ENCODE measurements around the gene RHOU.
A peak's percentile ranks its signal among the peaks of the same experiment; 100 is the strongest.

The RHOU gene

DNA sequence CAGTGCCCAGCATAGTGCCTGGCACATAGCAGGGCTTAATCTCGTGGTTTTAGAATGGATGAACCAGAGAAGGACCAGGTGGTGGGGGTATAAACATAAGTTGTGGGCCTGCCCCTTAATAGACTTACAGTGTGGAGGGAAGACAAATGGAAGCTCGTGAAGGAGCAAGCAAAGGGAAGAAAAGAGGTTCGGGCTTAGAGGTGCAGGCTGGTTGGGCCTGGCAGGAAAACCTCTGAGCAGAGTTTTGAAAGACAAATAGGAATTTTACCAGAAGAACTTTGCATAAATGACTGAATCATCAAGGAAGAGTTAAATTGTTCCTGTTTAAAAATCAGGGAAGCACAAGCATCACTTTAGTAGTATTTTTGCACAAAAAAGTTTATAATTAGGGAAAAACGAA, 4.5 kb downstream of the RHOU start:
- Histone ChIP-seq H3K9ac (ENCODE audit: low read length) (no peak overlapping the region), H3K36me3 (ENCODE audit: insufficient read depth, low read length) (peaks cover 31% of the 10 kb centered on the region), H3K27me3 (ENCODE audit: control insufficient read depth in 1 of 2, insufficient read depth in 2 of 2, low read length in 2 of 2) (no peaks in the 10 kb centered on the region), H3K27ac (ENCODE audit: low read depth, low read length) (peak overlapping the region; percentile 28), H3K4me1 (ENCODE audit: insufficient read depth, low read length) (peaks cover 31% of the 10 kb centered on the region), H3K4me3 (ENCODE audit: low read depth in 1 of 2, low read length in 2 of 2) (no peak overlapping the region), H3K9me3 (ENCODE audit: low read length) (no peaks in the 10 kb centered on the region)

DNA sequence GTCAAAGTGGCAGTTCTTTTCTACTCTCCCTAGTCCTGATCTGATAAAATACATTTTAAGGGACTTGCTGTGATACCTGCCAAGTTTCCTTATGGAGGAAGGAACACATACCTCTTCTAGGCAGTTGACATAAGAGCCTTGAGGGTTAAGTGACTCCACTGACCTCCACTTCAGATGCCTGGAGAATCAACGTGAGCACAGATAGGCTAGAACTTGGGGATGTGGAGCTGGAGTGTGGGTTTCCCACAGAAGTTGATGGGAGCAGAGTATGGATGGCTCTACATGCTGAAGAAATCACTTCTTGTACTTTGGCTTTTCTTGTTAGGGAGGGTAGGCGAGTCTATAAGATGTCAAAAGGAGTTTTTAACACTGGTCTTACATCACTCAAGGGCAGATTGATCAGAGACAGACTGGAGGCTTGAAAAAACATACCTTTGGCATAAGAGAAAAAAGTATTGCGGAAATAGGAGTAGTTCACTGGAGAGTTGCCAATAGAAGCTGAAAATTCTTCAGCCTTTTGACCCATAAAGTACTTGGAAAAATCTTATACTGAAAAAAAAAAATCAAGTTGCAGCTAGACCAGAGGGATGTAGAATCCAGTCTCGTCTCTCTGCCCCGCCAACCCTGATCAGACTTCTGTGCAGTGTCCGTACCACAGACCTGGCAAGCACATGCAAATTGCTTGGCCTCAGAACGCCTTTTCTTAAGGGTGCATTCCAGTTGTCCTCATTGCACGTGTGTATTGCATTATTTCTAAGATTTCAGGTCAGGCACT, 5.5 kb downstream of the RHOU start:
- Histone ChIP-seq H3K4me1 (ENCODE audit: insufficient read depth, low read length) (peaks cover 31% of the 10 kb centered on the region), H3K9ac (ENCODE audit: low read length) (no peak overlapping the region), H3K4me3 (ENCODE audit: low read depth in 1 of 2, low read length in 2 of 2) (no peak overlapping the region), H3K27me3 (ENCODE audit: control insufficient read depth in 1 of 2, insufficient read depth in 2 of 2, low read length in 2 of 2) (no peaks in the 10 kb centered on the region), H3K9me3 (ENCODE audit: low read length) (no peaks in the 10 kb centered on the region), H3K36me3 (ENCODE audit: insufficient read depth, low read length) (peaks cover 31% of the 10 kb centered on the region), H3K27ac (ENCODE audit: low read depth, low read length) (no peak overlapping the region)

DNA sequence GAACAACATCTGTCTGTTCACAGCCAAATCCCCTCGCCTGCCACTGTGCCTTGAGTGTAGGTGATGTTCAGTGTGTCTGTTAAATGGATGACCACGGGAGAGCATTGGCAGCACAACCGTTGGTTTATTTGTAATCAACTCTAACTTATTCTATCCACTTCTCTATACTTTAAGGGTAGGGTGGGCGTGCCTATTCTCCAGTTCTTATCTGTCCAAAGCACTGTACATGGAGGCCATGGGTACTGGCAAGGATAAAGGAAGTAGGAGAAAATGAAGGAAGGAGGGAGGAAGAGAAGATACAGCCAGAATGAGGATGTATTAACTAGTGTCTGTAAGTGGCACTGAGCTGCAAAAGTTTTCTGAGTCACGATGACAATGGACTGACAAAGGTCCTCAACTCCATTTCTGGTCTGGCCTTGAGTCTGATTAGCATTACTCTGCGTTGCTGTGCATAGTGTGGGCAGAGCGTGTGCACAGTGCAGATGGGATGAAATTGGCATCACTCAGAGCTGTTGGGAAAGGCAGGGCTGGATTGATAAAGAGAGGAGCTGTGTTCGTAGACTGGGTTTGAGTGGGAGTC, 7.1 kb downstream of the RHOU start:
- H3K9ac ChIP-seq (ENCODE audit: low read length) = no peak overlapping the region
- peaks cover 29% of the 10 kb centered on the region for H3K4me1 ChIP-seq (ENCODE audit: insufficient read depth, low read length)
- peaks cover 31% of the 10 kb centered on the region for H3K36me3 ChIP-seq (ENCODE audit: insufficient read depth, low read length)

DNA sequence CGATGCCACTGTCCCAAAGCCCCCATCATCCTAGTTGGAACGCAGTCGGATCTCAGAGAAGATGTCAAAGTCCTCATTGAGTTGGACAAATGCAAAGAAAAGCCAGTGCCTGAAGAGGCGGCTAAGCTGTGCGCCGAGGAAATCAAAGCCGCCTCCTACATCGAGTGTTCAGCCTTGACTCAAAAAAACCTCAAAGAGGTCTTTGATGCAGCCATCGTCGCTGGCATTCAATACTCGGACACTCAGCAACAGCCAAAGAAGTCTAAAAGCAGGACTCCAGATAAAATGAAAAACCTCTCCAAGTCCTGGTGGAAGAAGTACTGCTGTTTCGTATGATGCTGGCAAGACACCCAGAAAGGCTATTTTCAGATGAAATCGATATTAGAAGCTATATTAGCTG, 8.1 kb downstream of the RHOU start:
- Histone ChIP-seq H3K9me3 (ENCODE audit: low read length) (no peaks in the 10 kb centered on the region), H3K27ac (ENCODE audit: low read depth, low read length) (no peak overlapping the region), H3K36me3 (ENCODE audit: insufficient read depth, low read length) (peaks cover 31% of the 10 kb centered on the region), H3K4me3 (ENCODE audit: low read depth in 1 of 2, low read length in 2 of 2) (no peak overlapping the region), H3K9ac (ENCODE audit: low read length) (no peak overlapping the region), H3K4me1 (ENCODE audit: insufficient read depth, low read length) (peaks cover 19% of the 10 kb centered on the region), H3K27me3 (ENCODE audit: control insufficient read depth in 1 of 2, insufficient read depth in 2 of 2, low read length in 2 of 2) (no peaks in the 10 kb centered on the region)

More for the DNA sequence above, 7.1 kb downstream of the RHOU start:
- H3K9me3 ChIP-seq (ENCODE audit: low read length) = no peaks in the 10 kb centered on the region
- no peaks in the 10 kb centered on the region for H3K27me3 ChIP-seq (ENCODE audit: control insufficient read depth in 1 of 2, insufficient read depth in 2 of 2, low read length in 2 of 2)
- H3K27ac ChIP-seq (ENCODE audit: low read depth, low read length) = no peak overlapping the region
- no peak overlapping the region for H3K4me3 ChIP-seq (ENCODE audit: low read depth in 1 of 2, low read length in 2 of 2)

DNA sequence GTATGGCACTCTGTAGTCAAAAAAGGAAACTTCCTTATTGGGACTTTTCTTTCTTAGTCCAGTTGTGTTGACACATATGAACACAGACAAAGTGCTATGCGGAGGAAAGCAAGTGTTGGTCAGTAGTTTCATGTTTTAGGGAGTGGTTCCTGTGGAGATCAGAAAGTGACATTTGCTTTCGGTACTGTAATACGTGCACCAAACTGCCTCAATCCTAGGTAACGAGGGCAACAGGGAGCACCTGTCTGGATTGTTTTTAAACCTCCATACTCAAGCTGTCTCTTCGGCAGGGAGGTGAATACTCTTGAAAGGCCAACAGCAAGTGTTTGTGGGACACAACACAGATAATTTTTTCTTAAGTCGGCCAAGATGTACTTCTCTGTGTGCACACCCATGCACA, 9.1 kb downstream of the RHOU start:
- peaks cover 18% of the 10 kb centered on the region for H3K4me1 ChIP-seq (ENCODE audit: insufficient read depth, low read length)
- H3K4me3 ChIP-seq (ENCODE audit: low read depth in 1 of 2, low read length in 2 of 2) = no peak overlapping the region
- H3K9me3 ChIP-seq (ENCODE audit: low read length) = no peaks in the 10 kb centered on the region
- no peak overlapping the region for H3K9ac ChIP-seq (ENCODE audit: low read length)
- no peak overlapping the region for H3K27ac ChIP-seq (ENCODE audit: low read depth, low read length)
- no peaks in the 10 kb centered on the region for H3K27me3 ChIP-seq (ENCODE audit: control insufficient read depth in 1 of 2, insufficient read depth in 2 of 2, low read length in 2 of 2)
- peaks cover 31% of the 10 kb centered on the region for H3K36me3 ChIP-seq (ENCODE audit: insufficient read depth, low read length)

DNA sequence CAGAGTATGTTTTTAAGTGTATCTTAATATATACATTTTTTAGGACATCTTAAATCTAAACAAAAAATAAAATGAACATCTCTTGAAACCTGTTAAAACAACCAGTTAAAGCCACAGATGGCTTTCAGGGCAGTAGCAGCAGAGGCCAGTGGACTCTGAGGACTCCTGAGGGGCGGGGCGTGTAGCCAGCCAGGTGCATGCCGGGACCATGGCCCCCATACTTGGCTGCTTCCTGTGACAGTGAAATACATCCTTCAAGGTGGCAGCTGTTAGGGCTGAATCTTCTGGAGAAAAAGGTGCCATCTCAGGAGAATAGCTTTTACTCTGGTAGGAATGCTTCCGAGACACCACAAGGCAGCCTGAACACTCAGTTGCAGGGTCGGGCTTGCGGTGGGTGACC, 9.6 kb downstream of the RHOU start:
- Histone ChIP-seq H3K9ac (ENCODE audit: low read length) (no peak overlapping the region), H3K36me3 (ENCODE audit: insufficient read depth, low read length) (peaks cover 26% of the 10 kb centered on the region), H3K4me3 (ENCODE audit: low read depth in 1 of 2, low read length in 2 of 2) (no peak overlapping the region), H3K27me3 (ENCODE audit: control insufficient read depth in 1 of 2, insufficient read depth in 2 of 2, low read length in 2 of 2) (no peaks in the 10 kb centered on the region), H3K9me3 (ENCODE audit: low read length) (no peaks in the 10 kb centered on the region), H3K27ac (ENCODE audit: low read depth, low read length) (no peak overlapping the region), H3K4me1 (ENCODE audit: insufficient read depth, low read length) (peaks cover 18% of the 10 kb centered on the region)

DNA sequence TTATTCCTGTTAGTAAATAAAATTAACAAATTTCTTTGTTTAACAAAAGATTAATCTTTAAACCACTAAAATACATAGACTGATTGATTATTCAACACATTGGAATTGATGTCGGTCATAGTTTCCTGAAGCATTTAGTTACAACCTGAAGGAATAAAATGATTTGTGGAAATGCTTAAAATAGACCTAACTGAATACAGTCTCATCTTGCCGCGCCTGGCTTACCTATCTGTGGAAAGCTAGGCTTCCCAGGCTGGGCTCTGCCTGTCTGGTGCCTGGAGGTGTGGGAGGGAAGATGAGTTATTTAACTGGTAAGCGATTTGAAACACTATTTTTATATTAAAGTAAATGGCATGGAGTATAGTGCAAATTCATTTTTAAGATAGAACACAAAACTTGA, 10.2 kb downstream of the RHOU start:
- no peak overlapping the region for H3K4me3 ChIP-seq (ENCODE audit: low read depth in 1 of 2, low read length in 2 of 2)
- no peak overlapping the region for H3K27ac ChIP-seq (ENCODE audit: low read depth, low read length)
- H3K9me3 ChIP-seq (ENCODE audit: low read length) = no peaks in the 10 kb centered on the region
- H3K4me1 ChIP-seq (ENCODE audit: insufficient read depth, low read length) = peaks cover 14% of the 10 kb centered on the region
- no peaks in the 10 kb centered on the region for H3K27me3 ChIP-seq (ENCODE audit: control insufficient read depth in 1 of 2, insufficient read depth in 2 of 2, low read length in 2 of 2)
- H3K36me3 ChIP-seq (ENCODE audit: insufficient read depth, low read length) = peaks cover 20% of the 10 kb centered on the region
- no peak overlapping the region for H3K9ac ChIP-seq (ENCODE audit: low read length)

DNA sequence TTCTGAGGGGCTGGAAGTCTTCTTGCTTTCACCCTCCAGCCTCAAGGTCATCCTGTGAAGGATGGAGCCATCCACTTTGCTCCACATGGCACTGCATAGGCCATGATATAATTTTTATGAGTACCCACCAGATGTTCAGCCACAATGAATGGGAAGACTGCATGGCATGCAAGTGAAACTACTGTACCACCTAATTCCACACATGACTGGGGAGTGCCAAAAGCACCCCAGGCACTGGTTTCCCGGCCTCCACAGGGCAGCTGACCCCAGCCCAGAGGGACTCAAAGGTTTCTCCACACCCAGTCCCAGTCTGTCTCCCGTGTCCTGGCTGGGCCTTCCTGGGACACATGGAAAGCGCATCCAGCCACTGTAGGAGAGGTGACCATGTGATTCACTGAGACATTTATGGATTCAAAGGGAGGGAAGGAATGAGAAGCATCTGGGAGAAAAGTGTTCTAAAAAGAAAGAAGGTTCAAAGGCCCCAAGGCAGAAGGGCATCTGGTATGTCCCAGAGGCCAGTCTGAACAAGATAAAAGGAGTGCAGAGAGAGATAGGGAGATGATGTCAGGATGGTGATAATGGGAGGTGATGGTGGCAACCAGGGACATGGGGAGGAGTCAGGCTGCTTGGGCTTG, 12.1 kb downstream of the RHOU start:
- Histone ChIP-seq H3K27ac (ENCODE audit: low read depth, low read length) (no peak overlapping the region), H3K9me3 (ENCODE audit: low read length) (no peaks in the 10 kb centered on the region), H3K9ac (ENCODE audit: low read length) (no peak overlapping the region), H3K4me1 (ENCODE audit: insufficient read depth, low read length) (peaks cover 6% of the 10 kb centered on the region), H3K4me3 (ENCODE audit: low read depth in 1 of 2, low read length in 2 of 2) (no peak overlapping the region), H3K36me3 (ENCODE audit: insufficient read depth, low read length) (peaks cover 17% of the 10 kb centered on the region), H3K27me3 (ENCODE audit: control insufficient read depth in 1 of 2, insufficient read depth in 2 of 2, low read length in 2 of 2) (no peaks in the 10 kb centered on the region)

DNA sequence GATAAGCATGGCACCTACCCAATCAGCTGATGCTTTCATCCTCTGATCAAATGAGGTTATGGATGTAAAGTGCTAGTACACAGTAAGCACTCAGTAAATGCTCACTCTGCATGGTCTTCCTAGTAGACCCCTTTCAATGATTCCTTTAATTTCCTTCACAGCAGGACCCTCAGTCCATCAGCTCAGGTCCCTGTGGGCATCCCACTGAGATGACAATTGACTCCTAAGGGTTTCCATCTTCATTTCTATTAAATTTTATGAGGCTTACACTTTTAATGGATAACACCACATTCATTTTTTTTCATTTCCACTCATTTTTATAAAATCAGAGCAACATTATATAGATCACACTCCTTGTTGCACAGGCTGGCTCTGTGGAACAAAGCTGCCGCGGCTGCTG, 12.8 kb downstream of the RHOU start:
- no peak overlapping the region for H3K9ac ChIP-seq (ENCODE audit: low read length)
- no peaks in the 10 kb centered on the region for H3K9me3 ChIP-seq (ENCODE audit: low read length)
- no peak overlapping the region for H3K4me3 ChIP-seq (ENCODE audit: low read depth in 1 of 2, low read length in 2 of 2)
- H3K36me3 ChIP-seq (ENCODE audit: insufficient read depth, low read length) = peaks cover 17% of the 10 kb centered on the region
- no peaks in the 10 kb centered on the region for H3K27me3 ChIP-seq (ENCODE audit: control insufficient read depth in 1 of 2, insufficient read depth in 2 of 2, low read length in 2 of 2)
- peaks cover 6% of the 10 kb centered on the region for H3K4me1 ChIP-seq (ENCODE audit: insufficient read depth, low read length)
- H3K27ac ChIP-seq (ENCODE audit: low read depth, low read length) = no peak overlapping the region

DNA sequence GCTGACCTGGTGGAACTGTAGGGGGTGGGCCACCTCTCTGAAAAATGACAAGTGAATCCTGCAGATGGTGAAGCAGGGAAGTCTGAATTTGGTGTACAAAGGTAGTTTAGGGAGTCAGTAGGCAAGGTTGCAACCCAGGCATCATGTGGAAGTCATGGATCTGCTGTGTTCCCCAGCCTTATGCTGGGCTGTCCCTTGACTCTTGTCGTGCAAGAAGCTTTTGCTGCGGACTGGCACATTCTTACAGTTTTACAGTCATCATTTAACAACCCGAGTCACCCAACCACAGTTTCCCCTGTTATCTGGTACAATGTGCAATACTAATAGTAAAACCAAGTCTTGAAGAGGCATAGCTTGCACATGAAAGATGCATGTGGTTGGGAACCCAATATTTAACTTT, 13.2 kb downstream of the RHOU start:
- H3K27me3 ChIP-seq (ENCODE audit: control insufficient read depth in 1 of 2, insufficient read depth in 2 of 2, low read length in 2 of 2) = no peaks in the 10 kb centered on the region
- H3K4me1 ChIP-seq (ENCODE audit: insufficient read depth, low read length) = peaks cover 8% of the 10 kb centered on the region
- no peak overlapping the region for H3K4me3 ChIP-seq (ENCODE audit: low read depth in 1 of 2, low read length in 2 of 2)
- no peak overlapping the region for H3K27ac ChIP-seq (ENCODE audit: low read depth, low read length)
- peaks cover 13% of the 10 kb centered on the region for H3K36me3 ChIP-seq (ENCODE audit: insufficient read depth, low read length)
- H3K9ac ChIP-seq (ENCODE audit: low read length) = no peak overlapping the region
- no peaks in the 10 kb centered on the region for H3K9me3 ChIP-seq (ENCODE audit: low read length)

DNA sequence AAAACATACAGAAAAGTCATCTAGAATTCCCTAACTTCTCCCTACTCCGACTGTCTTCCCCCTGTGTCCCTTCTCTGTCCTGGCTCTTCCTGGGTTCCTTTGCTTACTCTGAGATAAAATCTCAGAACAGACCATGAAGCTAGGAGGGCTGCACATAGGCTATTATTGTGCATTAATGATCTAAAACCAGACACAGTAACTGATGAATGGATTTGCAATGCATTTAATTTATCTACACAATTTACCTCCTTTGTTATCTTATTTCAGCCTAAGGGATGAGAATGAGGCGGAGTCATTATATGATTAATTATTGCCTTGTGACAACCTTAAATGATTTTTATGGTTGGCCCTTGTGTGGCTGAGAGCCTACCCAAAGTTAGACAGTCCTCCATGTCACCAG, 14.5 kb downstream of the RHOU start:
- Histone ChIP-seq H3K36me3 (ENCODE audit: insufficient read depth, low read length) (no peaks in the 10 kb centered on the region), H3K4me3 (ENCODE audit: low read depth in 1 of 2, low read length in 2 of 2) (no peak overlapping the region), H3K4me1 (ENCODE audit: insufficient read depth, low read length) (peaks cover 21% of the 10 kb centered on the region), H3K27ac (ENCODE audit: low read depth, low read length) (no peak overlapping the region), H3K9me3 (ENCODE audit: low read length) (no peaks in the 10 kb centered on the region), H3K27me3 (ENCODE audit: control insufficient read depth in 1 of 2, insufficient read depth in 2 of 2, low read length in 2 of 2) (no peaks in the 10 kb centered on the region), H3K9ac (ENCODE audit: low read length) (no peak overlapping the region)
